Smooth muscle cell (in vitro differentiated cells): ENCODE measurements around the gene HLX. TPM values are rescaled to one million over a fixed set of nuclear protein-coding genes. Genes with fewer than 3 reads are reported as not detected.

ENCODE experiments used
- DNase-seq: peaks from one replicate; lab custom pipeline; 2025; ENCODE audit not compliant: unreplicated experiment; lab: John Stamatoyannopoulos, UW
- H2AFZ ChIP-seq: fragments of 200-600 bp; sonication (generic); 2 replicates; pipeline ENCODE4 v1.6.0; 2016; ENCODE audit warnings: antibody characterized with exemption, low read depth, mild to moderate bottlenecking
- H3F3A ChIP-seq: fragments of 200-600 bp; sonication (generic); 2 replicates; pipeline ENCODE4 v1.6.0; 2017; ENCODE audit warnings: antibody characterized with exemption, low read depth
- H3K27ac ChIP-seq: fragments of 200-600 bp; sonication (generic); 2 replicates; pipeline ENCODE4 v1.5.1; 2016; ENCODE audit warnings: low read depth, mild to moderate bottlenecking
- H3K27me3 ChIP-seq: fragments of 200-600 bp; sonication (generic); 2 replicates; pipeline ENCODE4 v1.6.1; 2016; ENCODE audit warnings: low read depth, mild to moderate bottlenecking
- H3K36me3 ChIP-seq: fragments of 200-600 bp; sonication (generic); 2 replicates; pipeline ENCODE4 v1.5.1; 2016; ENCODE audit warnings: low read depth
- H3K4me1 ChIP-seq: fragments of 200-600 bp; sonication (generic); 2 replicates; pipeline ENCODE4 v1.5.1; 2016; ENCODE audit warnings: low read depth
- H3K4me2 ChIP-seq: fragments of 200-600 bp; sonication (generic); 2 replicates; pipeline ENCODE4 v1.6.0; 2016; ENCODE audit warnings: mild to moderate bottlenecking
- H3K4me3 ChIP-seq: fragments of 200-600 bp; sonication (generic); 2 replicates; pipeline ENCODE4 v1.5.1; 2016; ENCODE audit warnings: mild to moderate bottlenecking
- H3K79me2 ChIP-seq: fragments of 200-600 bp; sonication (generic); 2 replicates; pipeline ENCODE4 v1.6.0; 2016; ENCODE audit warnings: low read depth, mild to moderate bottlenecking
- H3K9ac ChIP-seq: fragments of 200-600 bp; sonication (generic); 2 replicates; pipeline ENCODE4 v1.6.0; 2016; ENCODE audit warnings: low read depth
- H3K9me3 ChIP-seq: fragments of 200-600 bp; sonication (generic); replicated peaks from 2 replicates; pipeline ENCODE4 v1.5.1; 2016; ENCODE audit warnings: low read depth
- H4K20me1 ChIP-seq: fragments of 200-600 bp; sonication (generic); 2 replicates; pipeline ENCODE4 v1.6.0; 2016; ENCODE audit warnings: low read depth
- CTCF ChIP-seq: fragments of 200-600 bp; sonication (generic); IDR thresholded peaks from 2 replicates; pipeline ENCODE4 v1.5.1; 2017; ENCODE audit warnings: borderline replicate concordance, mild to moderate bottlenecking, antibody characterized with exemption; ENCODE audit not compliant: insufficient read depth, poor library complexity, severe bottlenecking
- WGBS: methylation state at CpG from one replicate; pipeline ENCODE4 v1.1.7; 2016; ENCODE audit warnings: low lambda C conversion rate; 5-methylcytosine and 5-hydroxymethylcytosine counted together
- polyA plus RNA-seq: library from polyadenylated mRNA; unstranded; fragments of >200 nt; fragmentation: Nextera tagmentation; extraction: Ambion mirVana; gene quantifications from 2 replicates; pipeline ENCODE4 v1.2.1, GENCODE V29; 2016
- total RNA-seq: library from RNA; depleted of rRNA; stranded (reverse); fragments of >200 nt; gene quantifications from 2 replicates; pipeline ENCODE4 v1.2.3, GENCODE V29; 2014

The HLX gene
- total and polyA plus RNA-seq, 2 experiments from 2014 or later = 2.5 to 3.2 TPM

- H3K79me2 ChIP-seq = no peaks in the 10 kb centered on the region
- peaks cover 70% of the 10 kb centered on the region for H3K27me3 ChIP-seq
- no peaks in the 10 kb centered on the region for H3K4me1 ChIP-seq
- no peak overlapping the region for H3K4me3 ChIP-seq
- no peak overlapping the region for H2AFZ ChIP-seq
- 86% methylated on average over 5 of the region's 5 CpGs for WGBS
- no peak overlapping the region for H3K9ac ChIP-seq
- no peak overlapping the region for H3K27ac ChIP-seq
- no peaks in the 10 kb centered on the region for H3F3A ChIP-seq
- no peak overlapping the region for H3K4me2 ChIP-seq
- DNase-seq = no peak
- no peaks in the 10 kb centered on the region for H3K36me3 ChIP-seq
- no peaks in the 10 kb centered on the region for H4K20me1 ChIP-seq
- no peak for TF ChIP-seq CTCF
- no peaks in the 10 kb centered on the region for H3K9me3 ChIP-seq
These were observed 39.8 kb upstream of the HLX start for GRCh38 chr1:220839474-220839873.

GRCh38 chr1:220841293-220841692 lies 38.0 kb upstream of the HLX start:
- no peak for DNase-seq
- no peak for TF ChIP-seq CTCF

GRCh38 chr1:220843481-220844011 lies 35.7 kb upstream of the HLX start:
- 87% methylated on average over 6 of the region's 6 CpGs for WGBS
- no peaks in the 10 kb centered on the region for H3F3A ChIP-seq
- no peak overlapping the region for H2AFZ ChIP-seq

More at GRCh38 chr1:220841293-220841692, 38.0 kb upstream of the HLX start:
- no peak overlapping the region for H3K9ac ChIP-seq
- H3K4me3 ChIP-seq = no peak overlapping the region
- no peak overlapping the region for H3K4me2 ChIP-seq
- no peaks in the 10 kb centered on the region for H3F3A ChIP-seq
- no peaks in the 10 kb centered on the region for H3K4me1 ChIP-seq
- H3K9me3 ChIP-seq = no peaks in the 10 kb centered on the region
- H3K79me2 ChIP-seq = no peaks in the 10 kb centered on the region
- no peaks in the 10 kb centered on the region for H3K36me3 ChIP-seq
- no peak overlapping the region for H3K27ac ChIP-seq
- peaks cover 53% of the 10 kb centered on the region for H3K27me3 ChIP-seq
- no peaks in the 10 kb centered on the region for H4K20me1 ChIP-seq
- no peak overlapping the region for H2AFZ ChIP-seq

More at GRCh38 chr1:220843481-220844011, 35.7 kb upstream of the HLX start:
- Histone ChIP-seq H3K79me2 (no peaks in the 10 kb centered on the region), H3K9ac (no peak overlapping the region), H3K4me3 (no peak overlapping the region), H3K4me1 (no peaks in the 10 kb centered on the region), H3K27ac (no peak overlapping the region), H3K36me3 (no peaks in the 10 kb centered on the region), H4K20me1 (no peaks in the 10 kb centered on the region), H3K9me3 (no peaks in the 10 kb centered on the region), H3K4me2 (no peak overlapping the region), H3K27me3 (peaks cover 31% of the 10 kb centered on the region)
- TF ChIP-seq CTCF = no peak
- no peak for DNase-seq
